Stimulated activated CD4-positive, alpha-beta T cell treated with anti-CD3 and anti-CD28 coated beads, Interleukin-12 subunit alpha, Interleukin-12 subunit beta, amount 100 ng/mL, for 4 hours (primary cell): ENCODE results near the gene JOSD2.
"Not testable (repeated sequence)": the region's sequence is repeated elsewhere in the genome, so short reads cannot be mapped to it uniquely, and the experiment has no call there.

Source experiments
- DNase-seq: peaks from one replicate; pipeline ENCODE4 v3.0.0-alpha.2; 2020

JOSD2 gene

GRCh38 chr19:50475101-50475568 lies 35.9 kb downstream of the JOSD2 start:
- DNase-seq = no peak

- DNase-seq = not testable (repeated sequence)
Observed at GRCh38 chr19:50473336-50473735, 37.7 kb downstream of the JOSD2 start.

DNA sequence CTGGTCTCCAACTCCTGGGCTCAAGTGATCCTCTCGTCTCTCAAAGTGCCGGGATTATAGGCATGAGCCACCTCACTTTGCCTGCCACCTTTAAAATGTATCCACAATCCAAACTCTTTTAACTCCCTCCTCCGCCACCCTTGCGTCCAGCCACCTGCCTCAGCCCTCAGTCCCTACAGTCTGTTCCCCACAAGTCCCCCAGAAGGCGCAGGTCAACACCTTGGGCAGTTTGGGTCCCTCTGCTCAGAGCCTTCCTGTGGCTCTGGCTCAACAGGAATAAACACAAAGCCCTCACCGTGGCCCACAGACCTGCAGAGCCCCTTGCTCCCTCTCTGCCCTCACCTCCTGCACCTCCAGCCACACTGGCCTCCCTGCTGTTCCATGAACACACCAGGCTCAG lies 42.2 kb downstream of the JOSD2 start:
- DNase-seq = no peak

DNA sequence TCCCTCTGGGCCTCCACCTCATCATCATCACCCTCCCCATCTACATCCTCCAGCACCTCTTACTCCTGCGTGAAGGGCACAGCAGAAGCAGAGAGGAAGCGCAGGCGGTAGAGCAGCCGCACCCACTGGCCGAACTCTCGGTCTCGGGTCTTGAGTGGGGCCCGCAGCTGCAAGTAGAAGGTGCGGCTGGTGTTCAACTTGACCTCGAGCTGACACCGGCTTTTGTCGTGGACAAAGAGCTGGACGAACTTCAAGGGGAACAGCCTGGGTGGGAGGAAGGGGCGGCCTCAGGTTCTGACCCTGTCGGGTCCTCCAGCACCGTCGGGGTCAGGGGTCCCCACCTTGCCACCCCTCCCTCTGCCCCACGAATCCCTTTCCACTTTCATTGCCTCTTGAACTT lies 43.4 kb downstream of the JOSD2 start:
- DNase-seq = no peak

- DNase-seq = no peak
Observed at GRCh38 chr19:50466706-50467039, 44.3 kb downstream of the JOSD2 start.

DNA sequence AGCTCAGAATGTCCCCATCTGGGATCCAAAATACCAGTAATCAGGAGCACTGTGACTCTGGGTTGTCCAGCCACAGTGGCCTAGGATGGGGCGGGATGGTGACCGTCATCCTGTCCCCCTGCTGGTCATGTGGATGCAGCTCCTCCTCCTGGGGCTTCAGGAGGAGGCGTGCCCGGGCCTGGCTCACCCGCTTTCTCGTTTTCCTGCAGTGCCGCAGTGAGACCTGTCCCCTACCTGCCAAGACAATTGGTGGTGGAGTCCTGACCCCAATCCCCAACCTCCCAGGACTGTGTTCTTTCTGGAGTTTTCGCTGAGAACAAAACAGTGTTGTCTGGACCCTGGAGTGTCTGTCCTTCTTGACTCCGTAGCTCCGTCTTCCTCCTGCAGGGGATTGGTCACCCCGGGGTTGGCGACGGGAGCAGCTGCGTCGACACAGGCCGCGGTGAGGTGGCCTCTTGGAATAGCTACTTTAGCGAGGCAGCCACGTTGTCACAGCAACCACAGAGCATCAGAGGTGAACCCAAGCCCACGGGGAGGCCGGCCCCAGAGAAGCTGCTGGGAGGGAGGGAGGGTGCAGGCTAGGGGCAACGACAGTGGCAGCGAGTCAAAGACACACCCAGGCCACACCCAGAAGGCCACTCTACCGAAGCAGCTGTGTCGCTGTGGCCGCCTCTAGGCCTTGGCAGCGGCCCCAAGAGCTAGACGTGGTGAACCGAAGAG lies 44.8 kb downstream of the JOSD2 start:
- no peak for DNase-seq

DNA sequence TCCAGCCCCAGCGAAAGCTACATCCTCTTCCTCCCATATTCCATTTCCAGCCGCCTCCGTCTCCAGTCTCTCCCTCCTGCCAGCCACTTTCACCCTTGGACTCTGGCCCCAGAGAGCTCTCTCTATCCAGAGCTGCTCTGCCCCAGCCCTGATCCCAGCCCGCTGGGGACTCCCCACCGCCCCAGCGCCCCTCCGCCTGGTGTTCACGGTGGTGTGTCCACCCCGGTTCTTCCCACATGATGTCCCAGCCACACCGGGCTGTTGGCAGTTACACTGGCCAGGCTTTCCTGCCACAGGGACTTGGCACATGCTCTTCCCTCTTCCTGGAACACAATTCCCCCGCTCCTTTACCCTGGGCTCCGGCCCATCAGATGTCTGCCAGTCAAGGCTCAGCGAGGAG lies 46.0 kb downstream of the JOSD2 start:
- DNase-seq = no peak

- no peak for DNase-seq
Observed at GRCh38 chr19:50464348-50464747, 46.6 kb downstream of the JOSD2 start.

GRCh38 chr19:50462970-50463369 lies 48.0 kb downstream of the JOSD2 start:
- DNase-seq = no peak

DNA sequence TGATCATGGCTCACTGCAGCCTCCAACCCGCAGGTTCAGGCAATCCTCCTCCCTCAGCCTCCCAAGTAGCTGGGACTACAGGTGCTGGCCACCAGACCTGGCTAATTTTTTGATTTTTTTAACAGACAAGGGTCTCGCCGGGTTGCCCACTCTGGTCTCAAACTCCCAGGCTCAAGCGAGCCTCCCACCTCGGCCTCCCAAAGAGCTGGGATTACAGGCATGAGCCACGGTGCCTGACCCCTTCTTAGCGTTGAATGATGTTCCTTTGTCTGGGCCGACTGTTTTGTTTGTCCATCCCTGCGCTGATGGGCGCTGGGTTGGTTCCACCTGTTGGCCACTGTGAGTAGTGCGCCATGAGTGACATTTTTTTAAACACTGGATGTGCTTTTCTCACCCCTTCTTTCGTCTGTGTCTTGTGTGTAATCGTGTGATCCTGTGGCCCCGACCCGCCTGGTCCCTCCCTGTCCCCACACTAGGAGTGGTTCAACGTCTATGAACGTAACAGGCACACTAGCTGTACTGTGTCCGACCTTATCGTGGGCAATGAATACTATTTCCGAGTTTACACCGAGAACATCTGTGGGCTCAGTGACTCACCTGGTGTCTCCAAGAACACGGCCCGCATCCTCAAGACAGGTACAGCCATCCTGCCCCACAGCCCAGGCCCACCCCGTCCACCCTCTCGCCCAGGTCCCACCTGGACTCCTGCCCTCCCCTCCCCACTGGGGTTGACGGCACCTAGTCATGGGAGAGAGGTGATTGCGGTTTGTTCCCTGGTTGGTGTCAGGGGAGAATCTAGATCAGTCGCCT lies 49.7 kb downstream of the JOSD2 start:
- DNase-seq = peak; percentile 51

DNA sequence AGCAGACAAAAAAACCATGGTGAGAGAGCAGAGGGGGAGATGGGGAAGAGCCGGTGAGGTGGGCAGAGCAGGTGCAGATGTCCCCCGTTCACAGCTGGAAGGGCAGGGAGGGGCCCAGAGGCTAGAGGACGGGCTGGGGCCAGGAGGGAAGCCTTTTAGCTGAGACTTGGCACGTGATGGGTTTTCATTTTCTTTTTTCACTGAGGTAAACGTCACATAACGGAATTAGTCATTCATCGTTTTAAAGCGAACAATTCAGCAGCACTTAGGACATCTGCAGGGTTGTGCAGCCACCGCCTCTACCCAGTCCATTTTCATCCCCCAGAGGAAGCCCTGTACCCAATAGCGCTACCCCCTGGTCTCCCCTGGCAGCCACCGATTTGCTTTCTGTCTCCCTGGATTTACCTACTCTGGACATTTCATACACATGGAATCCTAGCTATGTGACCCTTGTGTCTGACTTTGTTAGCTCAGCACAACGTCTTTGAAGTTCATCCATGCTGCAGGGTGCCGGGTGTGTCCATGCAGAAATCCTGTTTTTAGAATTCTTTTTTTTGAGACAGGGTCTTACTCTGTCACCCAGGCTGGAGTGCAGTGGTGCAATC lies 50.7 kb downstream of the JOSD2 start:
- no peak for DNase-seq

- DNase-seq = no peak
Observed at GRCh38 chr19:50459638-50460037, 51.4 kb downstream of the JOSD2 start.

- DNase-seq = no peak
Observed at GRCh38 chr19:50459067-50459456, 51.9 kb downstream of the JOSD2 start.

GRCh38 chr19:50458396-50459066 lies 52.5 kb downstream of the JOSD2 start:
- no peak for DNase-seq

- DNase-seq = no peak
Observed at GRCh38 chr19:50457300-50457699, 53.7 kb downstream of the JOSD2 start.
